HG03558 (cell line): ENCODE results near the gene ACVRL1.

Experiments used
- ATAC-seq: cut with Tn5 transposase; IDR thresholded peaks from one replicate; pipeline ENCODE4 v1.9.1; 2021; ENCODE audit warnings: moderate number of reproducible peaks; ENCODE audit not compliant: unreplicated experiment; ENCODE audit errors: extremely low read depth

Gene ACVRL1

GRCh38 chr12:51932218-51933076 is 25.1 kb downstream of the ACVRL1 start:
- ATAC-seq, result no peak

DNA sequence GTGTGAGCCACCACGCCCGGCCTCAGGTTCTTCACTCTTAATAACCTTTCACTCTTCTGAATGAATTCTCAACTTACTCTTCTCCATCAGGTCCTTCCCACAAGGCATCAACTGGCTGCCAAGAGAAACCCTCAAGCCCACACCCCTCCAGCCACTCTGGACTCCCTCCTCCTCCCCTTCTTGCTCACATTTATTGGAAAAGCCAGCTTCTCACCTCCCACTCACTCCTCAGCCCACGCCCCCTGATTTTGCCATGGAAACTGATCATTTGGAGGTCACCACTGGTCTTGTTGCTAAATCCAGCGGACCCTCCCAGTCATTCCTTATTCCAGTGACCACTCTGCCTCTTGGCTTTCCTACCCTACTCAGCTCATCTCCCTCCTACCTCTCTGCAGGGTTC is 26.8 kb downstream of the ACVRL1 start:
- no peak for ATAC-seq

DNA sequence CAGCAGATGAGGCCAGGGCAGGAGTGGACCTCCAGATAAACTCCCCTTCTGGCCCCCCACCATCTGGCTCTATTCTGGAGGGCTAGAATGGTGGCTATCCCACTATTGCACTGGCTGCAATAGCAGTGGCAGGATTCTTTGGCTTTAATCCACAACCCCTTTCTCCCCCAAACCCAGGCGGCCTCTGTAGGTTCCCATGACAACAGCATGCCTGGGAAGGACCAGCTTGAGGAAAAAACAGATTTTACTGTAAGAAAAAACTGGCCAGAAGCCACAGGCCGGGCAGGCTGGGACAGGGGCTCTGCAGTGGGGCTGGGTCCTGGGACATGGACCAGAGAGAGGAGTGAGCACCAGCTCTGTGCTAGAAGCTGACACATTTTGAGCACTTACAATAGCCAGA is 30.6 kb downstream of the ACVRL1 start:
- ATAC-seq, result no peak

GRCh38 chr12:51938726-51939125 is 31.4 kb downstream of the ACVRL1 start:
- no peak for ATAC-seq

DNA sequence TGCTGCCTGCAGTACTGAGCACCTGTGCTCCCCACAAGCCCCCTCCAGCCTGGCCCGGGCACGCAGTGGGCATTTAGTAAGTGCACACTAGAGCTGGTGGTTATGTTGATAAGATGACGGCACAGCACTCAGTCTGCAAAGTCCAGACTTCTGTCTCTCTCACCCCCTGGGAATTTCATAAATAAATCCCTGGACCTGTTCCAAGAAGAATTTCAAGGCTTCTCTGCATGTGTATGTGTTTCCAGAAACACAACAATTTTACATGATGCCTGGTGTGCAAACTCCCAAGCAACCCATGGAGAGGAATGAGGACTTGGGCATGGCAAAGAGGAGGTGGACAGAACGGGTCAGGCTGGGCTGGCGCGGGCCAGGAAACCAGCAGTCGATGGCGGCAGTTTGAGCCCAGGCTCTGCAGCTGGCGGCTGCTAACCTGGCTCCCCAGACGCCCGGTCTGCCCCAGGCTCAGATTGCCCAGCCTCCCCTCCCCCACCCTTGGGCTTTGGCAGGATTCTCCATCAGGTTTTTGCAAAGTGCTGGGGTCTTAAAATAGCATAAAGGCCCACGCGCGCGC is 33.8 kb downstream of the ACVRL1 start:
- no peak for ATAC-seq

DNA sequence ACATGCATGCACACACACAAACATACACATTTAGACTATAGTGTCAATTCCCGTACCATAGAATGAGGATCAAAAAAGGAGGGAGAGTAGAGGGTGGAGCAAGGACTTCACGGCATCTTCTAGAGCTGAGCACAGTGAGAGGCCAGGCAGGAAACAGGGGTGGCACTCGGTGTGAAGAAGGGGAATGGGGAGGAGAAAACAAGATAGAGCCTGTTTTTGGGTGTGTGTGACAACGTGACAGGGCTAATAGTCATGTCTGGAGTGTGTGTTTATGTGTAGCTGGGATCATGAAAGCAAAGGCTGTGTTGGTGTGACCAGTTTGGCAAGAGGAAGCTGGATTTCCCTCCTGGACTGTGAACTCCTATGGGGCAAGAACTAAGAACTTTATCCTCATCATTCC is 34.3 kb downstream of the ACVRL1 start:
- ATAC-seq, result no peak

- no peak for ATAC-seq
Measured at GRCh38 chr12:51942056-51942455, 34.8 kb downstream of the ACVRL1 start.

GRCh38 chr12:51942501-51943000 is 35.2 kb downstream of the ACVRL1 start:
- no peak for ATAC-seq

DNA sequence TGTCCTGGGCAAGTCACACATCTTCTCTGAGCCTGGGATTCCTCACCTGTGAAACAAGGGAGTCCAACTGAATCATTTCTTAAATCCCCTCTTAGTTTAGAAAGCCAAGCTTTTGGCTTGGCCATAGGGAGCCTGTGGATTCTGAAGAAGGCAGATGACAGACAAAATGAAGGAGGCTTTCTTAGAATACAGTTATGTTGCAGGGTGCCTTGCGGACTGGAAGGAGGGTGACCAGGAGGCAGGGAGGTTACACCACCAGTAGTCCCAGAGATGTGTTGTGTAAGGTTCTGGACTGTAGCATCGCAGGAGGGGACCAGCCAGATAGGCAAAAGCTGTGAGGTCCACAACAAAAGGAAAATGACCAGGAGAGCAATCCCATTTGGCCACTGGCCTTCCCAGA is 36.0 kb downstream of the ACVRL1 start:
- ATAC-seq, result no peak

GRCh38 chr12:51944608-51945233 is 37.4 kb downstream of the ACVRL1 start:
- ATAC-seq, result no peak

GRCh38 chr12:51947246-51947996 is 40.1 kb downstream of the ACVRL1 start:
- no peak for ATAC-seq

GRCh38 chr12:51948066-51948465 is 40.8 kb downstream of the ACVRL1 start:
- no peak for ATAC-seq

- ATAC-seq, result no peak
Measured at GRCh38 chr12:51949342-51950030, 42.2 kb downstream of the ACVRL1 start.

GRCh38 chr12:51950682-51951198 is 43.4 kb downstream of the ACVRL1 start:
- ATAC-seq, result no peak

DNA sequence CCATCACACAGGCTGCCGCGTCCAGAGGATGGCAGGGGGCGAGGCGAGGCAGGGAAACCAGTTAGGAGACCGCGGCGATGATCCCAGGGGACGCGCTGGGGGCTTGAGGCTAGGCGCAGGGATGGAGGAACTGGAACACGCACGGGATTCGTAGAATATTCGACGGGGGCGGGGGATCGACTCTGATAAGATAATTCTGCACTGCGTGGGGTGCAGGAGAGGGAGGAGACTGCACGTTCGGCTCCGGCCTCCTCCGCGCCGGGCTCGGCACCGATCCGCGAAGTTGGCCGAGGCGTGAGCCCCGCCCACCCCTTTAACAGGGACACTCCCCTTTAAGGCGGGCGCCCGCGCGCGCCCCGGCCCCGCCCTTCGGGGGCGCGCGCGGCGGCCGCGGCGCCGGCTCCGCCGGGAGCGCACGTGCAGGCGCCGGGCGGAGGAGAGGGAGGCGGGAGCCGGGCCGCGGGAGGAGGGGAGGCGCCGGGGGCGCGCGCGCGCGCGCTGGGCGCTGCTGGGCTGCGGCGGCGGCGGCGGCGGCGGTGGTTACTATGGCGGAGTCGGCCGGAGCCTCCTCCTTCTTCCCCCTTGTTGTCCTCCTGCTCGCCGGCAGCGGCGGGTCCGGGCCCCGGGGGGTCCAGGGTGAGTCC is 44.0 kb downstream of the ACVRL1 start, which contains the start of gene ACVR1B:
TSS of gene ACVR1B (plus strand) at position 501 of the 644 bp plus-strand sequence. CDS start at position 546, 45 bp downstream.
- no peak for ATAC-seq

GRCh38 chr12:51951843-51952722 is 44.8 kb downstream of the ACVRL1 start:
- no peak for ATAC-seq

DNA sequence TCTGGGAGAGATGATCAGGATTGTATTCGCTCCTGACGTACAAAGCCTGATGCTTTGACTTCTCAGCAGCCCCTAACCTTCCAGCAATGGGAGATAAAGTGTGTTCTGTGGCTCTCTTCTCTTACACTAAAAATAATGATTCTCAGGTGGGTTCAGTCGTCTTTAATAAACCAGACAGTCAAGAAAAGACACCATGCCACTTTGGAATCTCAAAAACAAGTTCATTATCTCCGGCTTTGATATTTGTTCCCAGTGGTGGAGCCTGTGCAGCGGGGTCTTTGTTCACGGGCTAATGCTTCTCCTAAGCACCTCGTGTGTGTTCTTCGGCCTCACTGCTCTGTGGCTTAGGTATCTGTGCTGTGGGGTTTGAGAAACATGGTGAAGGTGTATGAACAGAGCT is 45.8 kb downstream of the ACVRL1 start:
- no peak for ATAC-seq

- no peak for ATAC-seq
Measured at GRCh38 chr12:51953864-51954263, 46.6 kb downstream of the ACVRL1 start.
